ACC112 (cell line): ENCODE data around the gene NT5DC4.

Source experiments
- H2AFZ ChIP-seq: fragments of 200-600 bp; sonication (generic); one replicate; pipeline ENCODE4 v1.6.0; 2017; ENCODE audit warnings: antibody characterized with exemption, low read length; ENCODE audit not compliant: unreplicated experiment
- H3K27ac ChIP-seq: fragments of 200-600 bp; sonication (generic); 2 replicates; pipeline ENCODE4 v1.5.1; 2014; ENCODE audit warnings: low read depth, mild to moderate bottlenecking, antibody characterized with exemption, low read length, moderate library complexity
- H3K27me3 ChIP-seq: fragments of 200-600 bp; sonication (generic); 2 replicates; pipeline ENCODE4 v1.6.1; 2014; ENCODE audit warnings: mild to moderate bottlenecking, antibody characterized with exemption, low read length, moderate library complexity, mixed read lengths; ENCODE audit not compliant: insufficient read depth
- H3K36me3 ChIP-seq: fragments of 200-600 bp; sonication (generic); 2 replicates; pipeline ENCODE4 v1.6.1; 2016; ENCODE audit warnings: mild to moderate bottlenecking, antibody characterized with exemption, low read length, moderate library complexity, mixed read lengths; ENCODE audit not compliant: insufficient read depth
- H3K4me1 ChIP-seq: fragments of 200-600 bp; sonication (generic); one replicate; pipeline ENCODE4 v1.6.1; 2016; ENCODE audit warnings: low read length, mixed read lengths; ENCODE audit not compliant: insufficient read depth, unreplicated experiment, control insufficient read depth
- H3K4me3 ChIP-seq: fragments of 200-600 bp; sonication (generic); 2 replicates; pipeline ENCODE4 v1.5.1; 2014; ENCODE audit warnings: mild to moderate bottlenecking, low read depth, low read length
- H3K79me2 ChIP-seq: fragments of 200-600 bp; sonication (generic); one replicate; pipeline ENCODE4 v1.6.0; 2016; ENCODE audit warnings: low read length; ENCODE audit not compliant: control insufficient read depth, unreplicated experiment, insufficient read depth

The NT5DC4 gene

GRCh38 chr2:112754564-112754963 is 33.7 kb downstream of the NT5DC4 start:
- Histone ChIP-seq H3K27me3 (no peaks in the 10 kb centered on the region), H3K36me3 (peaks cover 44% of the 10 kb centered on the region), H3K27ac (no peak overlapping the region), H2AFZ (no peak overlapping the region), H3K79me2 (peaks cover 41% of the 10 kb centered on the region), H3K4me1 (peaks cover 9% of the 10 kb centered on the region), H3K4me3 (no peak overlapping the region)

GRCh38 chr2:112755444-112755843 is 34.6 kb downstream of the NT5DC4 start:
- Histone ChIP-seq H2AFZ (no peak overlapping the region), H3K4me3 (no peak overlapping the region), H3K27ac (no peak overlapping the region), H3K79me2 (peaks cover 39% of the 10 kb centered on the region), H3K36me3 (peaks cover 49% of the 10 kb centered on the region), H3K4me1 (peaks cover 5% of the 10 kb centered on the region), H3K27me3 (no peaks in the 10 kb centered on the region)

- H3K27ac ChIP-seq = no peak overlapping the region
- H2AFZ ChIP-seq = no peak overlapping the region
- peaks cover 39% of the 10 kb centered on the region for H3K79me2 ChIP-seq
- H3K27me3 ChIP-seq = no peaks in the 10 kb centered on the region
- H3K4me1 ChIP-seq = peaks cover 5% of the 10 kb centered on the region
- H3K4me3 ChIP-seq = no peak overlapping the region
- H3K36me3 ChIP-seq = peaks cover 49% of the 10 kb centered on the region
These were observed 35.4 kb downstream of the NT5DC4 start for GRCh38 chr2:112756207-112756606.

- peaks cover 49% of the 10 kb centered on the region for H3K36me3 ChIP-seq
These were observed 36.4 kb downstream of the NT5DC4 start for GRCh38 chr2:112757265-112757664.

GRCh38 chr2:112758711-112759110 is 37.9 kb downstream of the NT5DC4 start:
- H3K27me3 ChIP-seq = no peaks in the 10 kb centered on the region
- peaks cover 57% of the 10 kb centered on the region for H3K79me2 ChIP-seq
- H3K36me3 ChIP-seq = peaks cover 49% of the 10 kb centered on the region
- H3K27ac ChIP-seq = no peak overlapping the region
- H3K4me3 ChIP-seq = no peak overlapping the region
- peaks cover 17% of the 10 kb centered on the region for H3K4me1 ChIP-seq
- H2AFZ ChIP-seq = no peak overlapping the region

More at GRCh38 chr2:112757265-112757664, 36.4 kb downstream of the NT5DC4 start:
- H2AFZ ChIP-seq = no peak overlapping the region
- peaks cover 47% of the 10 kb centered on the region for H3K79me2 ChIP-seq
- H3K4me1 ChIP-seq = peaks cover 10% of the 10 kb centered on the region
- no peak overlapping the region for H3K27ac ChIP-seq
- no peak overlapping the region for H3K4me3 ChIP-seq
- H3K27me3 ChIP-seq = no peaks in the 10 kb centered on the region

GRCh38 chr2:112760149-112760548 is 39.3 kb downstream of the NT5DC4 start:
- peaks cover 18% of the 10 kb centered on the region for H3K4me1 ChIP-seq
- H3K79me2 ChIP-seq = peaks cover 60% of the 10 kb centered on the region
- H3K27me3 ChIP-seq = no peaks in the 10 kb centered on the region
- no peak overlapping the region for H3K4me3 ChIP-seq
- H3K36me3 ChIP-seq = peaks cover 35% of the 10 kb centered on the region
- no peak overlapping the region for H2AFZ ChIP-seq
- no peak overlapping the region for H3K27ac ChIP-seq

- Histone ChIP-seq H2AFZ (peak overlapping the region; percentile 35), H3K27ac (no peak overlapping the region), H3K79me2 (peaks cover 53% of the 10 kb centered on the region), H3K4me3 (peak overlapping the region; percentile 90), H3K4me1 (peaks cover 27% of the 10 kb centered on the region), H3K36me3 (peaks cover 18% of the 10 kb centered on the region; the same call in 1 of the 2 replicates), H3K27me3 (no peaks in the 10 kb centered on the region)
These were observed 41.5 kb downstream of the NT5DC4 start for GRCh38 chr2:112762276-112762675.

- peaks cover 37% of the 10 kb centered on the region for H3K79me2 ChIP-seq
- peak within 1 kb of the TSS; percentile 71 for H2AFZ ChIP-seq
- peaks cover 8% of the 10 kb centered on the region; the same call in 1 of the 2 replicates for H3K36me3 ChIP-seq
- peak within 1 kb of the TSS; percentile 90 for H3K4me3 ChIP-seq
- no peaks in the 10 kb centered on the region for H3K27me3 ChIP-seq
- H3K4me1 ChIP-seq = peaks cover 32% of the 10 kb centered on the region
- H3K27ac ChIP-seq = peak within 1 kb of the TSS; percentile 74
These were observed 43.5 kb downstream of the NT5DC4 start, which contains the start of gene CKAP2L for GRCh38 chr2:112764071-112765044. Gene CKAP2L, minus strand, starts transcription at chr2:112764609. Its CDS starts 11 bp downstream, at chr2:112764598.

GRCh38 chr2:112765251-112765650 is 44.4 kb downstream of the NT5DC4 start:
- H3K4me1 ChIP-seq = peaks cover 32% of the 10 kb centered on the region
- peak overlapping the region; percentile 70 for H2AFZ ChIP-seq
- peak overlapping the region; percentile 90 for H3K4me3 ChIP-seq
- H3K27me3 ChIP-seq = no peaks in the 10 kb centered on the region
- H3K79me2 ChIP-seq = peaks cover 29% of the 10 kb centered on the region
- H3K36me3 ChIP-seq = peaks cover 2% of the 10 kb centered on the region; the same call in 1 of the 2 replicates
- H3K27ac ChIP-seq = peak overlapping the region; percentile 56

GRCh38 chr2:112767693-112768330 is 47.0 kb downstream of the NT5DC4 start:
- no peaks in the 10 kb centered on the region for H3K36me3 ChIP-seq
- H3K4me3 ChIP-seq = peak overlapping the region; percentile 64
- peaks cover 14% of the 10 kb centered on the region for H3K79me2 ChIP-seq
- peak overlapping the region; percentile 54 for H3K27ac ChIP-seq
- H2AFZ ChIP-seq = peak overlapping the region; percentile 83
- H3K4me1 ChIP-seq = peaks cover 21% of the 10 kb centered on the region
- H3K27me3 ChIP-seq = no peaks in the 10 kb centered on the region
